SU-DHL-6 (cell line): ENCODE measurements around the gene GJA9.

Experiments used
- H2AFZ ChIP-seq: fragments of 200-600 bp; sonication (generic); 2 replicates; pipeline ENCODE4 v1.6.1; 2014; ENCODE audit warnings: low read depth, mild to moderate bottlenecking, moderate library complexity, mixed read lengths, antibody characterized with exemption, low read length; ENCODE audit not compliant: severe bottlenecking
- H3F3A ChIP-seq: fragments of 200-600 bp; shearing (Covaris generic); 2 replicates; pipeline ENCODE4 v1.6.0; 2016; ENCODE audit warnings: antibody characterized with exemption, mild to moderate bottlenecking; ENCODE audit not compliant: insufficient read depth
- H3K27ac ChIP-seq: fragments of 200-600 bp; sonication (generic); 2 replicates; pipeline ENCODE4 v1.5.1; 2016; ENCODE audit warnings: low read depth, mild to moderate bottlenecking, low read length, moderate library complexity, mixed read lengths
- H3K27me3 ChIP-seq: fragments of 200-600 bp; sonication (generic), shearing (Covaris generic); 2 replicates; pipeline ENCODE4 v1.6.0; 2014; ENCODE audit warnings: mild to moderate bottlenecking, low read length
- H3K36me3 ChIP-seq: fragments of 200-600 bp; sonication (generic); 2 replicates; pipeline ENCODE4 v1.6.1; 2014; ENCODE audit warnings: mild to moderate bottlenecking, low read length, mixed read lengths
- H3K4me2 ChIP-seq: fragments of 300-600, 200-600 bp; shearing (Covaris generic), sonication (generic); 2 replicates; pipeline ENCODE4 v1.6.0; 2014; ENCODE audit warnings: low read length, low read depth, mild to moderate bottlenecking; ENCODE audit not compliant: poor library complexity, severe bottlenecking
- H3K4me3 ChIP-seq: fragments of 200-600 bp; sonication (generic); 2 replicates; pipeline ENCODE4 v1.5.1; 2014; ENCODE audit warnings: antibody characterized with exemption, low read length, mild to moderate bottlenecking, mixed read lengths; ENCODE audit not compliant: insufficient read depth, poor library complexity, severe bottlenecking
- H3K79me2 ChIP-seq: fragments of 200-600 bp; sonication (generic); 2 replicates; pipeline ENCODE4 v1.6.1; 2014; ENCODE audit warnings: mild to moderate bottlenecking, low read length, moderate library complexity; ENCODE audit not compliant: insufficient read depth
- H3K9ac ChIP-seq: fragments of 200-600 bp; sonication (generic); 2 replicates; pipeline ENCODE4 v1.7.0; 2014; ENCODE audit warnings: mild to moderate bottlenecking, low read length
- H3K9me2 ChIP-seq: fragments of 200-600 bp; sonication (generic); replicated peaks from 2 replicates; pipeline ENCODE4 v1.6.1; 2014; ENCODE audit warnings: low read length; ENCODE audit not compliant: insufficient read depth
- H3K9me3 ChIP-seq: fragments of 200-600 bp; sonication (generic); 2 replicates; pipeline ENCODE4 v1.6.1; 2014; ENCODE audit warnings: low read length, mixed read lengths; ENCODE audit not compliant: insufficient read depth
- H4K20me1 ChIP-seq: fragments of 200-600 bp; sonication (generic); 2 replicates; pipeline ENCODE4 v1.6.1; 2014; ENCODE audit warnings: low read depth, mild to moderate bottlenecking, antibody characterized with exemption, low read length, moderate library complexity, mixed read lengths
- CTCF ChIP-seq: fragments of 200-600 bp; sonication (generic); IDR thresholded peaks from one replicate; pipeline ENCODE4 v1.5.1; 2017; ENCODE audit warnings: antibody characterized with exemption, mild to moderate bottlenecking, low read length, moderate library complexity; ENCODE audit not compliant: insufficient read depth, poor library complexity, severe bottlenecking
- EZH2phosphoT487 ChIP-seq: fragments of 200-600 bp; sonication (generic), shearing (Covaris generic); conservative IDR thresholded peaks from 2 replicates; pipeline ENCODE4 v1.6.1; 2018; ENCODE audit warnings: mild to moderate bottlenecking, antibody characterized with exemption, low read length, moderate library complexity, mixed read lengths

GJA9 gene

GRCh38 chr1:38926091-38926490 lies 44.7 kb upstream of the GJA9 start:
- Histone ChIP-seq H4K20me1 (no peaks in the 10 kb centered on the region), H3K27me3 (no peaks in the 10 kb centered on the region), H3K9ac (no peak overlapping the region), H3K9me3 (no peaks in the 10 kb centered on the region), H3K79me2 (no peaks in the 10 kb centered on the region), H3K36me3 (no peaks in the 10 kb centered on the region), H3F3A (no peaks in the 10 kb centered on the region), H3K9me2 (no peaks in the 10 kb centered on the region), H3K4me3 (no peak overlapping the region), H3K27ac (no peak overlapping the region), H2AFZ (no peak overlapping the region), H3K4me2 (no peak overlapping the region)
- TF ChIP-seq EZH2phosphoT487 (no peak), CTCF (no peak)

- H3K36me3 ChIP-seq, result no peaks in the 10 kb centered on the region
- H3F3A ChIP-seq, result no peaks in the 10 kb centered on the region
- H4K20me1 ChIP-seq, result no peaks in the 10 kb centered on the region
- TF ChIP-seq CTCF, result no peak
- TF ChIP-seq EZH2phosphoT487, result no peak
- H2AFZ ChIP-seq, result no peak overlapping the region
- no peak overlapping the region for H3K27ac ChIP-seq
- H3K27me3 ChIP-seq, result no peaks in the 10 kb centered on the region
- no peak overlapping the region for H3K4me3 ChIP-seq
- H3K9me3 ChIP-seq, result no peaks in the 10 kb centered on the region
- H3K4me2 ChIP-seq, result no peak overlapping the region
- H3K79me2 ChIP-seq, result no peaks in the 10 kb centered on the region
- H3K9me2 ChIP-seq, result no peaks in the 10 kb centered on the region
- no peak overlapping the region for H3K9ac ChIP-seq
Observed at GRCh38 chr1:38925391-38925790, 44.0 kb upstream of the GJA9 start.

- TF ChIP-seq EZH2phosphoT487, result no peak
- no peak for TF ChIP-seq CTCF
- no peaks in the 10 kb centered on the region for H3K27me3 ChIP-seq
- no peak overlapping the region for H2AFZ ChIP-seq
- H3K9ac ChIP-seq, result no peak overlapping the region
- no peaks in the 10 kb centered on the region for H4K20me1 ChIP-seq
- H3K79me2 ChIP-seq, result no peaks in the 10 kb centered on the region
- no peak overlapping the region for H3K4me2 ChIP-seq
- no peaks in the 10 kb centered on the region for H3K36me3 ChIP-seq
- H3F3A ChIP-seq, result no peaks in the 10 kb centered on the region
- H3K4me3 ChIP-seq, result no peak overlapping the region
- H3K9me2 ChIP-seq, result no peaks in the 10 kb centered on the region
- H3K27ac ChIP-seq, result no peak overlapping the region
- no peaks in the 10 kb centered on the region for H3K9me3 ChIP-seq
Observed at GRCh38 chr1:38923607-38924006, 42.2 kb upstream of the GJA9 start.

- no peaks in the 10 kb centered on the region for H3F3A ChIP-seq
- H3K9me3 ChIP-seq, result no peaks in the 10 kb centered on the region
- no peak overlapping the region for H3K27ac ChIP-seq
- no peak overlapping the region for H3K4me3 ChIP-seq
- H3K9me2 ChIP-seq, result no peaks in the 10 kb centered on the region
- no peaks in the 10 kb centered on the region for H3K36me3 ChIP-seq
- TF ChIP-seq EZH2phosphoT487 (no peak), CTCF (no peak)
- H3K27me3 ChIP-seq, result no peaks in the 10 kb centered on the region
- H3K9ac ChIP-seq, result no peak overlapping the region
- H3K4me2 ChIP-seq, result no peak overlapping the region
- no peak overlapping the region for H2AFZ ChIP-seq
- H4K20me1 ChIP-seq, result no peaks in the 10 kb centered on the region
- no peaks in the 10 kb centered on the region for H3K79me2 ChIP-seq
Observed at GRCh38 chr1:38919130-38919529, 37.7 kb upstream of the GJA9 start.
